Keratinocyte (primary cell): ENCODE results near the gene MYO7B. TPM values are rescaled to one million over a fixed set of nuclear protein-coding genes. Genes with fewer than 3 reads are reported as not detected.

Source experiments
- DNase-seq: peaks from one replicate; pipeline ENCODE4 v3.0.0-alpha.2; 2011; ENCODE audit warnings: low read depth, missing footprints, low spot score
- FAIRE-seq: peaks from 2 replicates; lab custom pipeline; 2011; peaks lifted over from hg19 to GRCh38; lab: Jason Lieb, UNC
- H2AFZ ChIP-seq: 2 replicates; pipeline ENCODE4 v1.6.0; 2012; ENCODE audit warnings: low read length, control low read depth, inconsistent platforms; ENCODE audit not compliant: control insufficient read depth
- H3K27ac ChIP-seq: 2 replicates; pipeline ENCODE4 v1.5.1; 2011; ENCODE audit warnings: low read length; ENCODE audit not compliant: control insufficient read depth, insufficient read depth
- H3K27me3 ChIP-seq: 3 replicates; pipeline ENCODE4 v1.6.0; 2011; ENCODE audit warnings: low read length; ENCODE audit not compliant: control insufficient read depth, insufficient read depth; ENCODE audit errors: extremely low read depth
- H3K36me3 ChIP-seq, 2 experiments: 2 replicates in 1 of 2; 3 replicates in 1 of 2; pipeline ENCODE4 v1.5.1; 2011; ENCODE audit warnings: low read length in 2 of 2, mild to moderate bottlenecking in 1 of 2; ENCODE audit not compliant: control insufficient read depth in 2 of 2, insufficient read depth in 2 of 2; ENCODE audit errors: extremely low read depth in 1 of 2
- H3K4me1 ChIP-seq: 3 replicates; pipeline ENCODE4 v1.5.1; 2011; ENCODE audit warnings: low read length; ENCODE audit not compliant: control insufficient read depth, insufficient read depth; ENCODE audit errors: extremely low read depth
- H3K4me2 ChIP-seq: 3 replicates; pipeline ENCODE4 v1.6.0; 2011; ENCODE audit warnings: low read depth, low read length; ENCODE audit not compliant: control insufficient read depth, insufficient read depth; ENCODE audit errors: extremely low read depth
- H3K4me3 ChIP-seq, 3 experiments: fragments of 200-600 bp in 1 of 3; sonication (generic) in 1 of 3; 2 replicates in 2 of 3; 3 replicates in 1 of 3; pipeline ENCODE4 v1.5.1; 2011 to 2016; ENCODE audit warnings: low read length in 3 of 3, mild to moderate bottlenecking in 3 of 3, control low read depth in 2 of 3, inconsistent platforms in 1 of 3, low read depth in 1 of 3, mixed read lengths in 1 of 3, mixed run types in 1 of 3, moderate library complexity in 1 of 3; ENCODE audit not compliant: control insufficient read depth in 2 of 3, insufficient read depth in 2 of 3; ENCODE audit errors: extremely low read depth in 1 of 3
- H3K79me2 ChIP-seq: 2 replicates; pipeline ENCODE4 v1.6.0; 2012; ENCODE audit warnings: low read length; ENCODE audit not compliant: control insufficient read depth, insufficient read depth
- H3K9ac ChIP-seq: 3 replicates; pipeline ENCODE4 v1.6.0; 2011; ENCODE audit warnings: low read length; ENCODE audit not compliant: control insufficient read depth, insufficient read depth; ENCODE audit errors: extremely low read depth
- H3K9me1 ChIP-seq: 3 replicates; pipeline ENCODE4 v1.6.0; 2011; ENCODE audit warnings: low read length; ENCODE audit not compliant: control insufficient read depth, insufficient read depth; ENCODE audit errors: extremely low read depth
- H3K9me3 ChIP-seq: 2 replicates; pipeline ENCODE4 v1.5.1; 2012; ENCODE audit warnings: low read depth, low read length; ENCODE audit not compliant: control insufficient read depth
- H4K20me1 ChIP-seq: 3 replicates; pipeline ENCODE4 v1.6.0; 2011; ENCODE audit warnings: low read length; ENCODE audit not compliant: control insufficient read depth, insufficient read depth; ENCODE audit errors: extremely low read depth
- CTCF ChIP-seq, 3 experiments: IDR thresholded peaks in 1 of 3; conservative IDR thresholded peaks in 1 of 3; optimal IDR thresholded peaks in 1 of 3; 2 replicates in 2 of 3; 3 replicates in 1 of 3; pipeline versions ENCODE3 to v1.5.1; 2011; ENCODE audit warnings: low read length in 3 of 3, mild to moderate bottlenecking in 3 of 3, moderate library complexity in 2 of 3, control low read depth in 1 of 3, inconsistent platforms in 1 of 3; ENCODE audit not compliant: insufficient read depth in 2 of 3; ENCODE audit errors: extremely low read depth in 1 of 3
- EZH2 ChIP-seq: IDR thresholded peaks from one replicate; pipeline ENCODE4 v1.6.1; 2012; ENCODE audit warnings: inconsistent platforms, mild to moderate bottlenecking, low read length, moderate library complexity
- dilution Hi-C: fragments of 300-500 bp; cut with MboI; formaldehyde crosslinking; loops from one replicate; pipeline ENCODE4 v1.7.0; 2020; ENCODE audit warnings: low sequenced_read_pairs; ENCODE audit not compliant: extremely low pct_ligation_motif_present
- polyA plus RNA-seq, 5 experiments: library from polyadenylated mRNA; depleted of rRNA in 3 of 5; stranded (reverse) in 3 of 5; stranded (forward) in 1 of 5; unstranded in 1 of 5; fragments of >200 nt; gene quantifications; 1 replicate in 1 of 5; 2 replicates in 3 of 5; 3 replicates in 1 of 5; pipeline versions ENCODE4 v1.2.1 to v1.2.3, GENCODE V29; 2011 to 2012; ENCODE audit warnings: missing spikeins in 2 of 5, low read depth in 1 of 5, low replicate concordance in 1 of 5

The MYO7B gene
- polyA plus RNA-seq, 1 donor (not counting 4 experiments of a cell fraction or from before 2014, with no cell fraction given): not detected

- H2AFZ ChIP-seq: no peak overlapping the region
- no peaks in the 10 kb centered on the region for H3K27me3 ChIP-seq
- H3K27ac ChIP-seq: no peak overlapping the region
- H3K36me3 ChIP-seq: no peaks in the 10 kb centered on the region
- H3K4me2 ChIP-seq: no peak overlapping the region
- H3K4me1 ChIP-seq: no peaks in the 10 kb centered on the region
- no peak for TF ChIP-seq CTCF (optimal IDR thresholded peaks at IDR 0.05 in 1 of 3, IDR thresholded peaks at IDR 0.05 in 1 of 3, conservative IDR thresholded peaks at IDR 0.05 in 1 of 3; ENCODE audit: extremely low read depth in 1 of 3, insufficient read depth in 2 of 3, low read length in 3 of 3)
- no peak for TF ChIP-seq EZH2
- DNase-seq: no peak
- FAIRE-seq: no peak
- no peak overlapping the region for H3K4me3 ChIP-seq
- dilution Hi-C loops: no loop called here
- H3K9ac ChIP-seq: no peak overlapping the region
- no peaks in the 10 kb centered on the region for H3K79me2 ChIP-seq
- H3K9me3 ChIP-seq: no peaks in the 10 kb centered on the region
- H4K20me1 ChIP-seq: no peaks in the 10 kb centered on the region
- no peaks in the 10 kb centered on the region for H3K9me1 ChIP-seq
Observed at GRCh38 chr2:127631541-127631996, 96.1 kb downstream of the MYO7B start.

GRCh38 chr2:127631997-127632581, 96.6 kb downstream of the MYO7B start:
- Histone ChIP-seq H3K36me3 (no peaks in the 10 kb centered on the region), H2AFZ (no peak overlapping the region), H3K4me1 (peaks cover 1% of the 10 kb centered on the region), H3K9me3 (no peaks in the 10 kb centered on the region), H3K4me3 (no peak overlapping the region), H3K9ac (no peak overlapping the region), H3K79me2 (no peaks in the 10 kb centered on the region), H3K4me2 (no peak overlapping the region), H3K27me3 (no peaks in the 10 kb centered on the region), H3K27ac (no peak overlapping the region), H3K9me1 (no peaks in the 10 kb centered on the region), H4K20me1 (no peaks in the 10 kb centered on the region)
- dilution Hi-C loops: no loop called here
- TF ChIP-seq CTCF (optimal IDR thresholded peaks at IDR 0.05 in 1 of 3, IDR thresholded peaks at IDR 0.05 in 1 of 3, conservative IDR thresholded peaks at IDR 0.05 in 1 of 3; ENCODE audit: extremely low read depth in 1 of 3, insufficient read depth in 2 of 3, low read length in 3 of 3) (no peak), EZH2 (no peak)
- FAIRE-seq (no peak), DNase-seq (no peak)
